K562 (cell line): ENCODE results near the gene CYP4B1. TPM values are rescaled to one million over a fixed set of nuclear protein-coding genes. Genes with fewer than 3 reads are reported as not detected.

Source experiments
- ATAC-seq: fragments of 200-7000 bp; cut with Tn5 transposase; 3 replicates; pipeline ENCODE4 v1.9.1; 2020; ENCODE audit warnings: moderate library complexity
- BruUV-seq: library from RNA; stranded (reverse); fragments of 400-500 nt; replicated peaks from 2 replicates; lab custom pipeline; 2021; lab: Mats Ljungman, UMichigan
- CTCF ChIA-PET: fragments of 300-600 bp; formaldehyde crosslinking; extraction: SDS; loops from one replicate; lab custom pipeline; 2021; ENCODE audit warnings: low intra/inter-chr PET ratio; lab: Yijun Ruan, JAX
- POLR2A ChIA-PET: fragments of 300-600, 350-650 bp; sonication (Branson Sonifier 250); formaldehyde crosslinking; extraction: SDS; loops from one replicate; lab custom pipeline; 2021; ENCODE audit warnings: antibody characterized with exemption, inconsistent platforms; lab: Yijun Ruan, JAX
- DNase-seq, 4 experiments: peaks; one replicate each; pipeline versions ENCODE4 v3.0.0 to v3.0.0-alpha.2; 2011 to 2018; ENCODE audit warnings: low spot score in 3 of 4, mixed read lengths in 3 of 4; ENCODE audit errors: extremely low read depth in 1 of 4
- FAIRE-seq: peaks from 2 replicates; lab custom pipeline; 2011; peaks lifted over from hg19 to GRCh38; lab: Jason Lieb, UNC
- H2AFZ ChIP-seq: 2 replicates; pipeline ENCODE4 v1.6.0; 2011; ENCODE audit warnings: low read depth, low read length, control low read depth, inconsistent platforms
- H3K27ac ChIP-seq: fragments of 200-600 bp; 3 replicates; pipeline ENCODE4 v1.8.0; 2011; ENCODE audit warnings: low read depth, mild to moderate bottlenecking, control low read depth, inconsistent platforms, low read length, moderate library complexity, mixed read lengths; ENCODE audit errors: extremely low read depth
- H3K27me3 ChIP-seq, 2 experiments: fragments of 300-600 bp in 1 of 2; 2 replicates in 1 of 2; 3 replicates in 1 of 2; pipeline versions ENCODE4 v1.6.0 to v1.8.0; 2011; ENCODE audit warnings: inconsistent platforms in 2 of 2, low read length in 2 of 2, mild to moderate bottlenecking in 1 of 2, mixed read lengths in 1 of 2, moderate library complexity in 1 of 2; ENCODE audit not compliant: control insufficient read depth in 2 of 2, insufficient read depth in 2 of 2
- H3K36me3 ChIP-seq: fragments of 300-600 bp; 3 replicates; pipeline ENCODE4 v1.8.0; 2011; ENCODE audit warnings: mild to moderate bottlenecking, low read length, inconsistent platforms; ENCODE audit not compliant: control insufficient read depth, insufficient read depth
- H3K4me1 ChIP-seq, 2 experiments: fragments of 200-600 bp in 1 of 2; replicated peaks in 1 of 2; 2 replicates in 1 of 2; 3 replicates in 1 of 2; pipeline versions ENCODE4 v1.5.1 to v1.8.0; 2011; ENCODE audit warnings: inconsistent platforms in 2 of 2, low read length in 2 of 2, mild to moderate bottlenecking in 1 of 2, mixed read lengths in 1 of 2, moderate library complexity in 1 of 2; ENCODE audit not compliant: control insufficient read depth in 2 of 2, insufficient read depth in 2 of 2
- H3K4me2 ChIP-seq: 2 replicates; pipeline ENCODE4 v1.6.1; 2011; ENCODE audit warnings: low read length, control low read depth, inconsistent platforms, mixed read lengths; ENCODE audit not compliant: insufficient read depth
- H3K4me3 ChIP-seq: fragments of 200-600 bp; sonication (generic), shearing (Covaris generic); 2 replicates; pipeline ENCODE4 v1.5.1; 2016; ENCODE audit warnings: control low read depth, inconsistent platforms
- H3K79me2 ChIP-seq: fragments of 200-600 bp; 3 replicates; pipeline ENCODE4 v1.8.0; 2011; ENCODE audit warnings: low read length, inconsistent platforms; ENCODE audit not compliant: control insufficient read depth, insufficient read depth
- H3K9ac ChIP-seq, 2 experiments: 2 replicates each; pipeline versions ENCODE4 v1.6.0 to v1.6.1; 2011; ENCODE audit warnings: low read depth in 2 of 2, low read length in 2 of 2, control low read depth in 1 of 2, inconsistent platforms in 1 of 2, mild to moderate bottlenecking in 1 of 2, mixed read lengths in 1 of 2; ENCODE audit not compliant: insufficient read depth in 1 of 2
- H3K9me1 ChIP-seq: one replicate; pipeline ENCODE4 v1.6.0; 2011; ENCODE audit warnings: inconsistent platforms, mild to moderate bottlenecking, low read length, moderate library complexity; ENCODE audit not compliant: control insufficient read depth, insufficient read depth
- H3K9me3 ChIP-seq: replicated peaks from 2 replicates; pipeline ENCODE4 v1.5.1; 2011; ENCODE audit warnings: low read depth, low read length, inconsistent platforms; ENCODE audit not compliant: control insufficient read depth, insufficient read depth
- H4K20me1 ChIP-seq: replicated peaks from 2 replicates; pipeline ENCODE4 v1.6.1; 2011; ENCODE audit warnings: low read length, inconsistent platforms, mixed read lengths; ENCODE audit not compliant: control insufficient read depth, insufficient read depth
- MCM3 ChIP-seq: fragments of 450-650 bp; IDR thresholded peaks from 2 replicates; pipeline ENCODE4 v1.6.1; 2016
- NFE2L1 ChIP-seq: fragments of 450-650 bp; IDR thresholded peaks from 2 replicates; pipeline ENCODE4 v1.6.1; 2016; ENCODE audit warnings: missing genetic modification characterization, low read depth, mild to moderate bottlenecking, missing compliant biosample characterization, moderate library complexity, borderline replicate concordance
- PCBP1 ChIP-seq: fragments of 200-400 bp; formaldehyde crosslinking; IDR thresholded peaks from 2 replicates; pipeline ENCODE4 v1.6.1; 2018; ENCODE audit warnings: mild to moderate bottlenecking, low read depth, low read length; ENCODE audit not compliant: poor library complexity, severe bottlenecking
- PCBP2 ChIP-seq: fragments of 200-400 bp; formaldehyde crosslinking; IDR thresholded peaks from 2 replicates; pipeline ENCODE4 v1.6.1; 2018; ENCODE audit warnings: low read length, low read depth, mild to moderate bottlenecking, moderate library complexity; ENCODE audit not compliant: poor library complexity, severe bottlenecking
- THAP7 ChIP-seq: fragments of 250-450 bp; sonication (Bioruptor Pico); IDR thresholded peaks from 2 replicates; pipeline ENCODE4 v1.5.0; 2021
- WGBS: fragments of 100-300 bp; shearing (Covaris generic); methylation state at CpG from one replicate; pipeline ENCODE4 v1.1.6; 2016; ENCODE audit warnings: low coverage, mixed read lengths; ENCODE audit not compliant: insufficient coverage; ENCODE audit errors: missing lambda C conversion rate; 5-methylcytosine and 5-hydroxymethylcytosine counted together
- in situ Hi-C: fragments of 300-500 bp; cut with MboI; formaldehyde crosslinking; loops from 4 replicates; pipeline ENCODE4 v1.15.0; 2018; ENCODE audit warnings: inconsistent platforms, mixed read lengths
- intact Hi-C: fragments of 100-400 bp; cut with micrococcal nuclease; formaldehyde crosslinking; loops from 2 replicates; pipeline ENCODE4 v1.14.2; 2022
- polyA plus RNA-seq, 8 experiments: library from polyadenylated mRNA; depleted of rRNA in 4 of 8; stranded (reverse) in 5 of 8; unstranded in 3 of 8; fragments of >200 nt; fragmentation: Nextera tagmentation in 2 of 8; fragmentation: Illumina TruSeq in 1 of 8; extraction: Ambion mirVana in 2 of 8; extraction: Trizol in 1 of 8; gene quantifications; 2 replicates each; pipeline versions ENCODE4 v1.2.1 to v1.2.3, GENCODE V29; 2011 to 2014; ENCODE audit warnings: inconsistent platforms in 1 of 8, missing spikeins in 1 of 8
- total RNA-seq, 7 experiments: library from RNA; depleted of rRNA in 6 of 7; stranded (reverse); fragments of >200 nt in 6 of 7; fragmentation: Illumina TruSeq in 2 of 7; extraction: Trizol in 2 of 7; gene quantifications; 2 replicates each; pipeline versions ENCODE4 v1.2.1 to v1.2.3, GENCODE V29; 2011 to 2021; ENCODE audit warnings: low replicate concordance in 1 of 7

CYP4B1 gene
- total and polyA plus RNA-seq, 9 of the 15 experiments (the other 6 are each of a cell fraction or from before 2014, with no cell fraction given): 0.69 TPM; not detected in 8

GRCh38 chr1:46790446-46791101 lies 8.3 kb upstream of the CYP4B1 start:
- Histone ChIP-seq H3K27ac (no peak overlapping the region), H2AFZ (no peak overlapping the region), H3K36me3 (no peaks in the 10 kb centered on the region), H3K9me3 (no peaks in the 10 kb centered on the region), H3K27me3 (peaks cover 0 to 6% of the 10 kb centered on the region in 2 experiments; a peak in 2 of 5 replicates), H3K79me2 (no peaks in the 10 kb centered on the region), H4K20me1 (no peaks in the 10 kb centered on the region), H3K9ac (peak overlapping the region in 1 of 2 experiments; percentile 17; a peak in 1 of 4 replicates), H3K4me1 (no peaks in the 10 kb centered on the region), H3K4me3 (no peak overlapping the region), H3K4me2 (no peak overlapping the region), H3K9me1 (no peaks in the 10 kb centered on the region)
- ChIA-PET POLR2A (no interaction called here), CTCF (no interaction called here)
- no peak for ATAC-seq
- intact Hi-C loops: no loop called here
- in situ Hi-C loops: no loop called here
- no TSS peak for BruUV-seq
- WGBS: 0% methylated on average over 1 of the region's 1 CpG
- no peak for TF ChIP-seq THAP7 (CRISPR knock-in tag)
- TF ChIP-seq MCM3: no peak
- TF ChIP-seq PCBP1: no peak
- TF ChIP-seq NFE2L1 (tag): no peak
- no peak for TF ChIP-seq PCBP2
- no peak for FAIRE-seq
- DNase-seq: peak in 2 of 4 experiments; percentile 2 to 4
